Measurements from ENCODE around the gene SCN3A.

The SCN3A gene

GRCh38 chr2:165239856-165240515, 36.1 kb upstream of the SCN3A start:
- no peak for DNase-seq
- no peaks in the 10 kb centered on the region for H3K79me2 ChIP-seq (ENCODE audit: low read length)

GRCh38 chr2:165239230-165239629, 35.4 kb upstream of the SCN3A start, which contains the start of gene SCN2A:
SCN2A (plus strand) TSS chr2:165239414; CDS start chr2:165295824, 56,410 bp downstream.
- Histone ChIP-seq H2AFZ (ENCODE audit: low read length) (no peak within 1 kb of the TSS), H3K9ac (ENCODE audit: low read length) (no peak within 1 kb of the TSS), H3K79me2 (ENCODE audit: low read length) (no peaks in the 10 kb centered on the region), H3K9me2 (replicated peaks; ENCODE audit: insufficient read depth, low read length) (no peaks in the 10 kb centered on the region), H3K36me3 (replicated peaks; ENCODE audit: insufficient read depth, low read length) (no peaks in the 10 kb centered on the region), H3F3A (ENCODE audit: insufficient read depth, low read length) (no peaks in the 10 kb centered on the region), H3K9me3 (replicated peaks; ENCODE audit: insufficient read depth, low read length) (no peaks in the 10 kb centered on the region), H4K20me1 (ENCODE audit: insufficient read depth, low read length) (no peaks in the 10 kb centered on the region), H3K4me2 (ENCODE audit: low read depth, low read length) (no peak within 1 kb of the TSS), H3K4me3 (ENCODE audit: low read length) (no peak within 1 kb of the TSS), H3K27ac (ENCODE audit: low read length) (no peak within 1 kb of the TSS), H3K27me3 (replicated peaks; ENCODE audit: insufficient read depth, low read length) (no peaks in the 10 kb centered on the region), H3K4me1 (ENCODE audit: low read length) (no peaks in the 10 kb centered on the region)
- peak; percentile 56 for DNase-seq
- TF ChIP-seq, protein P1, sequence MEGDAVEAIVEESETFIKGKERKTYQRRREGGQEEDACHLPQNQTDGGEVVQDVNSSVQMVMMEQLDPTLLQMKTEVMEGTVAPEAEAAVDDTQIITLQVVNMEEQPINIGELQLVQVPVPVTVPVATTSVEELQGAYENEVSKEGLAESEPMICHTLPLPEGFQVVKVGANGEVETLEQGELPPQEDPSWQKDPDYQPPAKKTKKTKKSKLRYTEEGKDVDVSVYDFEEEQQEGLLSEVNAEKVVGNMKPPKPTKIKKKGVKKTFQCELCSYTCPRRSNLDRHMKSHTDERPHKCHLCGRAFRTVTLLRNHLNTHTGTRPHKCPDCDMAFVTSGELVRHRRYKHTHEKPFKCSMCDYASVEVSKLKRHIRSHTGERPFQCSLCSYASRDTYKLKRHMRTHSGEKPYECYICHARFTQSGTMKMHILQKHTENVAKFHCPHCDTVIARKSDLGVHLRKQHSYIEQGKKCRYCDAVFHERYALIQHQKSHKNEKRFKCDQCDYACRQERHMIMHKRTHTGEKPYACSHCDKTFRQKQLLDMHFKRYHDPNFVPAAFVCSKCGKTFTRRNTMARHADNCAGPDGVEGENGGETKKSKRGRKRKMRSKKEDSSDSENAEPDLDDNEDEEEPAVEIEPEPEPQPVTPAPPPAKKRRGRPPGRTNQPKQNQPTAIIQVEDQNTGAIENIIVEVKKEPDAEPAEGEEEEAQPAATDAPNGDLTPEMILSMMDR (IDR thresholded peaks at IDR 0.05; ENCODE audit: low read length): peak; percentile 63
- TF ChIP-seq EZH2 (optimal IDR thresholded peaks at IDR 0.05; ENCODE audit: low read depth, low read length) (no peak), EZH2phosphoT487 (IDR thresholded peaks at IDR 0.05; ENCODE audit: low read length) (no peak)

More at GRCh38 chr2:165239856-165240515, 36.1 kb upstream of the SCN3A start:
- Histone ChIP-seq H3K36me3 (replicated peaks; ENCODE audit: insufficient read depth, low read length) (no peaks in the 10 kb centered on the region), H3K9me3 (replicated peaks; ENCODE audit: insufficient read depth, low read length) (no peaks in the 10 kb centered on the region), H3K4me2 (ENCODE audit: low read depth, low read length) (no peak overlapping the region), H3K27ac (ENCODE audit: low read length) (no peak overlapping the region), H3K27me3 (replicated peaks; ENCODE audit: insufficient read depth, low read length) (no peaks in the 10 kb centered on the region), H3K9me2 (replicated peaks; ENCODE audit: insufficient read depth, low read length) (no peaks in the 10 kb centered on the region), H4K20me1 (ENCODE audit: insufficient read depth, low read length) (no peaks in the 10 kb centered on the region), H3K4me1 (ENCODE audit: low read length) (no peaks in the 10 kb centered on the region), H3K4me3 (ENCODE audit: low read length) (no peak overlapping the region), H3K9ac (ENCODE audit: low read length) (no peak overlapping the region), H3F3A (ENCODE audit: insufficient read depth, low read length) (no peaks in the 10 kb centered on the region), H2AFZ (ENCODE audit: low read length) (no peak overlapping the region)
- no peak for TF ChIP-seq EZH2 (optimal IDR thresholded peaks at IDR 0.05; ENCODE audit: low read depth, low read length)

GRCh38 chr2:165238295-165238694, 34.4 kb upstream of the SCN3A start:
- Histone ChIP-seq H4K20me1 (ENCODE audit: insufficient read depth, low read length) (no peaks in the 10 kb centered on the region), H3K9me2 (replicated peaks; ENCODE audit: insufficient read depth, low read length) (no peaks in the 10 kb centered on the region), H3K27ac (ENCODE audit: low read length) (no peak overlapping the region), H3K9me3 (replicated peaks; ENCODE audit: insufficient read depth, low read length) (no peaks in the 10 kb centered on the region), H3F3A (ENCODE audit: insufficient read depth, low read length) (no peaks in the 10 kb centered on the region), H3K4me1 (ENCODE audit: low read length) (no peaks in the 10 kb centered on the region), H3K36me3 (replicated peaks; ENCODE audit: insufficient read depth, low read length) (no peaks in the 10 kb centered on the region), H3K4me2 (ENCODE audit: low read depth, low read length) (no peak overlapping the region), H3K9ac (ENCODE audit: low read length) (no peak overlapping the region), H3K27me3 (replicated peaks; ENCODE audit: insufficient read depth, low read length) (no peaks in the 10 kb centered on the region), H3K79me2 (ENCODE audit: low read length) (no peaks in the 10 kb centered on the region), H3K4me3 (ENCODE audit: low read length) (no peak overlapping the region), H2AFZ (ENCODE audit: low read length) (no peak overlapping the region)
- TF ChIP-seq EZH2phosphoT487 (IDR thresholded peaks at IDR 0.05; ENCODE audit: low read length) (no peak), EZH2 (optimal IDR thresholded peaks at IDR 0.05; ENCODE audit: low read depth, low read length) (no peak)
- TF ChIP-seq, protein P1 (IDR thresholded peaks at IDR 0.05; ENCODE audit: low read length): no peak
- peak; percentile 30 for DNase-seq

DNA sequence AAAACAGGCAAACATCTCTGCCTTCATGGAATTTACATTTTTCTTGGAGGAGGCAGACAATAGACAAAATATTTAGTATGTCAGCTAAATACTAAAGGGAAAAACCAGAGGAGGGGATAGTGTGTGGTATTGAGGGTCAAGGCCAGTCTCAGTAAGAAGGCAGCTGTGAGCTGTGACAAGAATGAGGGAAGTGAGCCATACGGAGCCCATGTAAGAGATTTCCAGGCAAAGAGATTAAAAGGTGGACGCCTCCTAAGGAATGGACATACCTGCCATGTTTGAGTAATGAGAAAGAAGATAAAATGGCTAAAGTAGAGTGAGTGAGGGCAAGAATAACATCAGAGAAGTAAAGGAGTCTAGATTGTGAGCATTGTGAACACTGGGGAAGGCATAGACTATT, 33.2 kb upstream of the SCN3A start:
- no peak overlapping the region for H3K9ac ChIP-seq (ENCODE audit: low read length)
- no peaks in the 10 kb centered on the region for H3K36me3 ChIP-seq (replicated peaks; ENCODE audit: insufficient read depth, low read length)
- no peaks in the 10 kb centered on the region for H3K4me1 ChIP-seq (ENCODE audit: low read length)
- H4K20me1 ChIP-seq (ENCODE audit: insufficient read depth, low read length): no peaks in the 10 kb centered on the region
- TF ChIP-seq EZH2phosphoT487 (IDR thresholded peaks at IDR 0.05; ENCODE audit: low read length) (no peak), EZH2 (optimal IDR thresholded peaks at IDR 0.05; ENCODE audit: low read depth, low read length) (no peak)
- TF ChIP-seq, protein P1 (IDR thresholded peaks at IDR 0.05; ENCODE audit: low read length): no peak
- H3K79me2 ChIP-seq (ENCODE audit: low read length): no peaks in the 10 kb centered on the region
- H3F3A ChIP-seq (ENCODE audit: insufficient read depth, low read length): no peaks in the 10 kb centered on the region
- no peak overlapping the region for H3K27ac ChIP-seq (ENCODE audit: low read length)
- H3K9me3 ChIP-seq (replicated peaks; ENCODE audit: insufficient read depth, low read length): no peaks in the 10 kb centered on the region
- no peaks in the 10 kb centered on the region for H3K9me2 ChIP-seq (replicated peaks; ENCODE audit: insufficient read depth, low read length)
- no peak for DNase-seq
- no peak overlapping the region for H3K4me2 ChIP-seq (ENCODE audit: low read depth, low read length)
- H3K27me3 ChIP-seq (replicated peaks; ENCODE audit: insufficient read depth, low read length): no peaks in the 10 kb centered on the region
- H2AFZ ChIP-seq (ENCODE audit: low read length): no peak overlapping the region
- H3K4me3 ChIP-seq (ENCODE audit: low read length): no peak overlapping the region

All from MM.1S (cell line).